C4-2B (cell line): ENCODE data around the gene GABRR3.

Experiments used
- CTCF ChIP-seq: fragments of 450-650 bp; conservative IDR thresholded peaks from 2 replicates; pipeline ENCODE4 v1.5.1; 2017; ENCODE audit warnings: mild to moderate bottlenecking
- ZFX ChIP-seq: fragments of 450-650 bp; IDR thresholded peaks from 2 replicates; pipeline ENCODE4 v1.6.1; 2017

- TF ChIP-seq CTCF (no peak), ZFX (no peak)
These were observed 22.5 kb upstream of the GABRR3 start for GRCh38 chr3:98057631-98058030.
